Activated B cell treated with CpG ODN at 0.5 μM for 24 hours (primary cell): ENCODE results near the gene DOC2A. TPM values are rescaled to one million over a fixed set of nuclear protein-coding genes. Genes with fewer than 3 reads are reported as not detected.
"Not testable (repeated sequence)": the region's sequence is repeated elsewhere in the genome, so short reads cannot be mapped to it uniquely, and the experiment has no call there.

ENCODE experiments used
- ATAC-seq: fragments of 200-7000 bp; cut with Tn5 transposase; one replicate; pipeline ENCODE4 v1.10.0; 2021; ENCODE audit warnings: low read depth, mild to moderate bottlenecking, moderate library complexity
- CTCF ChIA-PET: fragments of 350-600 bp; sonication (Branson Sonifier 250); formaldehyde crosslinking; loops from one replicate; lab custom pipeline; 2021; ENCODE audit warnings: antibody characterized with exemption; lab: Charles Lee
- POLR2A ChIA-PET: fragments of 350-600 bp; sonication (Branson Sonifier 250); formaldehyde crosslinking; loops from one replicate; lab custom pipeline; 2021; ENCODE audit warnings: antibody characterized with exemption; lab: Charles Lee
- DNase-seq: peaks from one replicate; pipeline ENCODE4 v3.0.0; 2022
- H3K27ac Mint-ChIP-seq: one replicate; pipeline ENCODE4 v1.8.0; 2020; ENCODE audit warnings: mixed read lengths
- H3K27me3 Mint-ChIP-seq: one replicate; pipeline ENCODE4 v1.8.0; 2021; ENCODE audit warnings: mixed read lengths
- H3K36me3 Mint-ChIP-seq: one replicate; pipeline ENCODE4 v1.8.0; 2021; ENCODE audit warnings: low read depth, mixed read lengths
- H3K4me1 Mint-ChIP-seq: one replicate; pipeline ENCODE4 v1.8.0; 2021; ENCODE audit warnings: mixed read lengths
- H3K4me3 Mint-ChIP-seq: one replicate; pipeline ENCODE4 v1.8.0; 2020; ENCODE audit warnings: mild to moderate bottlenecking, mixed read lengths
- H3K9me3 Mint-ChIP-seq: one replicate; pipeline ENCODE4 v1.8.0; 2020; ENCODE audit warnings: mixed read lengths
- intact Hi-C: fragments of 100-400 bp; cut with micrococcal nuclease; formaldehyde crosslinking; loops from one replicate; pipeline ENCODE4 v1.15.1; 2024
- total RNA-seq: library from RNA; stranded (reverse); gene quantifications from 2 replicates; pipeline ENCODE4 v1.2.3, GENCODE V29; 2022
- TF ChIP-seq, protein P1 (sequence below): fragments of 200-600 bp; IDR thresholded peaks from one replicate; pipeline ENCODE4 v1.8.0; 2022; ENCODE audit warnings: antibody characterized with exemption, mild to moderate bottlenecking

DOC2A gene
- total RNA-seq, 1 donor from 2014 or later: not detected

DNA sequence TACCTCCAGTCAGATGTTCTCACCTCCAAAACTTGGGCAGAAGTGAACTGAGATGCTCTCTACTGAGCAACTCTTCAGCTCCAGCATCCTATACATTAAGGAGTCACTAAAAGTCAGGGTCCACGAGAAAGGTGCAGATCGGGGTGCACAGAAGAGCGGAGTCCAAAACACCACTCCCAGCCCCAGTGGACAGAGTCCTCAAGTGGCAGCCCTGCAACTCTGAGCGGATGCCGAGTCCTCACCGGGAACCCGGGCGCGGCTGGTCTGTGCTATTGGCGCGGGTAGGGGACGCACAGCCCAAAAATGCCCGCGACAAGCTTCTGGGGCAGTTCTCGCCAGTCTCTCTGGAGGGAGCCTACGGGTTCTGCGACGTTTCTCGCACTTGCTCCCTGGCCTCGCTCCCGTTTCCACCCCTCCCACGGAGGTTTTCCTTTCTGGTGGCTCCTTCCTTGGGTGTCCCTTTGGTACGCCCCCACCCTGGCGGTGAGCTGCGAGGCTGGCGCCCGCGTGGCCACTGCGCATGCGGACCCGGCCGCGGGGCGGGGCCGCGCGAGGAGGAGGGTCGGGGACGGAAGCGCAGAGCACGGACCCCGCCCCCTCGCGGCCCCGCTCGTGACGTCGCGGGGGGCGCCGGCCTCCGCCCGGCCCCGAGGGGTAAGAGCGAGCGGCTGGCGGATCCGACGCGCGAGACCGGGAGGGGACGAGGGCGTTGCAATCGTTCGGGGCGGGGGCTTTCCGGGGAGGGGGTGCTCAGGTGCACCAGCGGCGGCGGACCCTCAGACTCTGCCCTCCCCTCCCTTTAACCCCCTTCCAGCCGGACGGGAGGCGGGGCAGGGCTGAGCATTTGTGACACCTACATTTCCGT lies 49.1 kb downstream of the DOC2A start, which contains the start of gene TMEM219:
Gene TMEM219, plus strand, starts transcription at position 601 of the 865 bp plus-strand sequence. CDS start 1,065 bp downstream, outside the sequence.
- intact Hi-C loops: loop anchor here (1.0 to 5.0 kb wide), 6 partner anchors 12 to 214 kb away; partner anchors contain the start of genes ASPHD1, C16orf54, CDIPT and INO80E
- peaks cover 17% of the 10 kb centered on the region for H3K4me1 Mint-ChIP-seq
- DNase-seq: peak; percentile 98
- no peaks in the 10 kb centered on the region for H3K9me3 Mint-ChIP-seq
- ATAC-seq: peak; percentile 90
- H3K27ac Mint-ChIP-seq: peak within 1 kb of the TSS; percentile 90
- peak within 1 kb of the TSS; percentile 88 for H3K4me3 Mint-ChIP-seq
- ChIA-PET CTCF (interaction anchor here (0.8 to 1.1 kb wide), 3 partner anchors 12 to 36 kb away, joined by 3 to 6 read pairs (median 5); partner anchors contain the start of genes KCTD13 and TAOK2), POLR2A (interaction anchor here (0.5 to 4.8 kb wide), 14 partner anchors 12 to 1218 kb away, joined by 3 to 67 read pairs (median 4); partner anchors contain the start of genes FUS, HIRIP3, KCTD13 and MVP)
- peaks cover 1% of the 10 kb centered on the region for H3K36me3 Mint-ChIP-seq
- TF ChIP-seq, protein P1, sequence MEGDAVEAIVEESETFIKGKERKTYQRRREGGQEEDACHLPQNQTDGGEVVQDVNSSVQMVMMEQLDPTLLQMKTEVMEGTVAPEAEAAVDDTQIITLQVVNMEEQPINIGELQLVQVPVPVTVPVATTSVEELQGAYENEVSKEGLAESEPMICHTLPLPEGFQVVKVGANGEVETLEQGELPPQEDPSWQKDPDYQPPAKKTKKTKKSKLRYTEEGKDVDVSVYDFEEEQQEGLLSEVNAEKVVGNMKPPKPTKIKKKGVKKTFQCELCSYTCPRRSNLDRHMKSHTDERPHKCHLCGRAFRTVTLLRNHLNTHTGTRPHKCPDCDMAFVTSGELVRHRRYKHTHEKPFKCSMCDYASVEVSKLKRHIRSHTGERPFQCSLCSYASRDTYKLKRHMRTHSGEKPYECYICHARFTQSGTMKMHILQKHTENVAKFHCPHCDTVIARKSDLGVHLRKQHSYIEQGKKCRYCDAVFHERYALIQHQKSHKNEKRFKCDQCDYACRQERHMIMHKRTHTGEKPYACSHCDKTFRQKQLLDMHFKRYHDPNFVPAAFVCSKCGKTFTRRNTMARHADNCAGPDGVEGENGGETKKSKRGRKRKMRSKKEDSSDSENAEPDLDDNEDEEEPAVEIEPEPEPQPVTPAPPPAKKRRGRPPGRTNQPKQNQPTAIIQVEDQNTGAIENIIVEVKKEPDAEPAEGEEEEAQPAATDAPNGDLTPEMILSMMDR: no peak
- no peaks in the 10 kb centered on the region for H3K27me3 Mint-ChIP-seq

DNA sequence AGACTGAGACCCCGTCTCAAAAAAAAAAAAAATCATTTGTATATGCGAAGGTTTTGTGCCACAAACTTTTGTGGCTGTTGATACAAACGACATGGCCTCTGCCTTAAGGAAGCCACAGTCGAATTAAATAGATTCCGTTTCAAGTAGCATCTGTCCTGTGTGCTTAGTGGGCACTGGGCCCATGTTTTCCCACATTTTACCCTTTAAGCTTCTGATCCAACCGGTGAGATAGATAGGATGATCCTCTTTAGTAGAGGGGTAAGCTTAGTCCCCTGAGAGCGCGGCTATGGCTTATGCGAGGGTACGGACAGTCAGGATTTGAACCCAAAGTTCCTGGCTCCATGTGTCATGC lies 49.7 kb downstream of the DOC2A start:
- intact Hi-C loops: loop anchor here (1.0 to 5.0 kb wide), 2 partner anchors 61 to 214 kb away; partner anchors contain the start of genes ASPHD1 and C16orf54
- peak overlapping the region; percentile 90 for H3K27ac Mint-ChIP-seq
- ATAC-seq: no peak
- peaks cover 17% of the 10 kb centered on the region for H3K4me1 Mint-ChIP-seq
- no peaks in the 10 kb centered on the region for H3K9me3 Mint-ChIP-seq
- CTCF ChIA-PET: interaction anchor here (1.1 kb wide), 1 partner anchor 12 kb away, joined by 6 read pairs; the partner anchor contains the start of gene TAOK2
- H3K36me3 Mint-ChIP-seq: peaks cover 1% of the 10 kb centered on the region
- POLR2A ChIA-PET: interaction anchor here (0.5 to 4.8 kb wide), 12 partner anchors 12 to 698 kb away, joined by 3 to 67 read pairs (median 4); partner anchors contain the start of genes HIRIP3, KCTD13, MVP and TAOK2
- H3K4me3 Mint-ChIP-seq: peak overlapping the region; percentile 88
- TF ChIP-seq, protein P1: no peak
- DNase-seq: no peak
- no peaks in the 10 kb centered on the region for H3K27me3 Mint-ChIP-seq

DNA sequence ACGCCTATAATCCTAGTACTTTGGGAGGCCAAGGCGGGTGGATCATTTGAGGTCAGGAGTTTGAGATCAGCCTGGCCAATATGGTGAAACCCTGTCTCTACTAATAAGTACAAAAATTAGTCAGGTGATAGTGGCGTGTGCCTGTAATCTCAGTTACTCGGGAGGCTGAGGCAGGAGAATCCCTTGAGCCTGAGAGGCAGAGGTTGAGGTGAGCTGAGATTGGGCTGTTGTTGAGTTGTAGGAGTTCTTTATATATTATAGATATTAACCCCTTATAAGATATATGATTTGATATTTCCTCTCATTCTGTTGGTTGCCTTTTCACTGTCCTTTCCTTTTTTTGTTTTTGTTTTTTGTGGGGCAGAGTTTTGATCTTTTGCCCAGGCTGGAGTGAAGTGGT lies 51.0 kb downstream of the DOC2A start:
- DNase-seq, CTCF ChIA-PET, H3K4me3 Mint-ChIP-seq, H3K9me3 Mint-ChIP-seq, ATAC-seq, H3K27ac Mint-ChIP-seq, H3K36me3 Mint-ChIP-seq, H3K27me3 Mint-ChIP-seq: not testable (repeated sequence)
- POLR2A ChIA-PET: interaction anchor here (4.8 kb wide), 1 partner anchor 13 kb away, joined by 67 read pairs; the partner anchor contains the start of gene TAOK2
- H3K4me1 Mint-ChIP-seq: peaks cover 17% of the 10 kb centered on the region
- intact Hi-C loops: loop anchor here (5.0 kb wide), 1 partner anchor 213 kb away; the partner anchor contains the start of gene C16orf54

DNA sequence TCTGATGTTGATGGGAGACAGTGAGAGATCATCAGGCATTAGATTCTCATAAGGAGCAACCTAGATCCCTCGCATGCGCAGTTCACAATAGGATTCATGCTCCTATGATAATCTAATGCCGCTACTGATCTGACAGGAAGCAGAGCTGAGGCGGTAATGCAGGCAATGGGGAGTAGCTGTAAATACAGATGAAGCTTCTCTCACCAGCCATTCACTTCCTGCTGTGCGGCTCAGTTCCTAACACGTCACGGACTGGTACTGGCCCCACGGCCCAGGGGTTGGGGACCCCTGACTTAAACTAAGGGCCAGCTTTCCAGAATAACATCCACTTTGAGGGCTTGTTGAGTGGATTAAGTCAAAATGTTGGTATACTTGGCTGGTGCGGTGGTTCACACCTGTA lies 51.5 kb downstream of the DOC2A start:
- ChIA-PET CTCF (no interaction called here), POLR2A (no interaction called here)
- Mint-ChIP-seq H3K27me3 (no peaks in the 10 kb centered on the region), H3K4me3 (no peak overlapping the region), H3K4me1 (peaks cover 17% of the 10 kb centered on the region), H3K27ac (no peak overlapping the region), H3K36me3 (no peaks in the 10 kb centered on the region), H3K9me3 (no peaks in the 10 kb centered on the region)
- TF ChIP-seq, protein P1: no peak
- ATAC-seq: no peak
- intact Hi-C loops: no loop called here
- DNase-seq: no peak

DNA sequence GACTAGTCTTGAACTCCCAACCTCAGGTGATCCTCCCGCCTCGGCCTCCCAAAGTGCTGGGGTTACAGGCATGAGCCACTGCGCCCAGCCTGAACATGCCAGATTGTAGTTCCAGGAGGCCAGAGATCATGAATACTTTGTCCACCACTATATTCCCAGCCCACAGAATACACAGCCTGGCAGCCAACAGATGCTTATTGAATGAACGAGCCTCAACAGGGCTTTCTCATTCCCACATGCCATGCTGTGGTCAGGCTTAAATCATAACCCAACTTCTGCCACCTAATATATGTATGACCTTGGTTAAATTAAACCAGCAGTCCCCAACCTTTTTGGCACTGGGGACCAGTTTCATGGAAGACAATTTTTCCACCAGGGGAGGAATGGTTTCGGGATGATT lies 52.1 kb downstream of the DOC2A start:
- intact Hi-C loops: no loop called here
- TF ChIP-seq, protein P1: no peak

More for the DNA sequence above, 52.1 kb downstream of the DOC2A start:
- no peaks in the 10 kb centered on the region for H3K27me3 Mint-ChIP-seq
- DNase-seq (no peak), ATAC-seq (no peak)
- H3K27ac Mint-ChIP-seq: no peak overlapping the region
- H3K4me1 Mint-ChIP-seq: peaks cover 17% of the 10 kb centered on the region
- CTCF ChIA-PET: no interaction called here
- no peaks in the 10 kb centered on the region for H3K36me3 Mint-ChIP-seq
- H3K4me3 Mint-ChIP-seq: no peak overlapping the region
- POLR2A ChIA-PET: no interaction called here
- no peaks in the 10 kb centered on the region for H3K9me3 Mint-ChIP-seq

Other genes with a start within 250 kb of the DOC2A start
- gene ZG16, start 232.8 kb downstream of the DOC2A start, total RNA-seq: not detected in 2 replicates
- gene KIF22, start 220.3 kb downstream of the DOC2A start, total RNA-seq: 33.1 and 40.1 TPM in 2 replicates
- gene MAZ, start 204.5 kb downstream of the DOC2A start, total RNA-seq: 172 and 187 TPM in 2 replicates
- gene PRRT2, start 198.8 kb downstream of the DOC2A start, total RNA-seq: 0.11 and 0.54 TPM in 2 replicates
- gene PAGR1, start 194.9 kb downstream of the DOC2A start, total RNA-seq: 18.6 and 20.3 TPM in 2 replicates
- 177 and 179 TPM in 2 replicates for gene MVP, start 190.6 kb downstream of the DOC2A start, total RNA-seq
- 28.7 and 29.8 TPM in 2 replicates for gene CDIPT, start 147.8 kb downstream of the DOC2A start, total RNA-seq
- gene SEZ6L2, start 111.5 kb downstream of the DOC2A start, total RNA-seq: not detected in 2 replicates
- gene ASPHD1, start 110.5 kb downstream of the DOC2A start, total RNA-seq: 0.12 TPM in 1 of 2 replicates, not detected in the other
- gene KCTD13, start 84.8 kb downstream of the DOC2A start, total RNA-seq: 37.5 and 44.4 TPM in 2 replicates
- 50.3 and 50.8 TPM in 2 replicates for gene TMEM219, start 48.9 kb downstream of the DOC2A start, total RNA-seq
- gene TAOK2, start 37.2 kb downstream of the DOC2A start, total RNA-seq: 30.5 and 36.1 TPM in 2 replicates
- gene HIRIP3, start 15.4 kb downstream of the DOC2A start, total RNA-seq: 10.5 and 14.2 TPM in 2 replicates
- gene INO80E, start 14.8 kb downstream of the DOC2A start, total RNA-seq: 83.5 and 93.6 TPM in 2 replicates
- gene C16orf92, start 12.2 kb upstream of the DOC2A start, total RNA-seq: not detected in 2 replicates
- gene TLCD3B, start 20.2 kb upstream of the DOC2A start, total RNA-seq: not detected in 2 replicates
- 611 and 613 TPM in 2 replicates for gene ALDOA, start 54.7 kb upstream of the DOC2A start, total RNA-seq
- 124 and 131 TPM in 2 replicates for gene PPP4C, start 65.0 kb upstream of the DOC2A start, total RNA-seq
- 2.3 TPM in 2 replicates for gene TBX6, start 80.9 kb upstream of the DOC2A start, total RNA-seq
- gene YPEL3, start 85.2 kb upstream of the DOC2A start, total RNA-seq: 75.8 and 77.8 TPM in 2 replicates
- 4.9 and 6.1 TPM in 2 replicates for gene GDPD3, start 102.5 kb upstream of the DOC2A start, total RNA-seq
- gene MAPK3, start 112.2 kb upstream of the DOC2A start, total RNA-seq: 37.2 and 45.6 TPM in 2 replicates
- 1,030 and 1,060 TPM in 2 replicates for gene CORO1A, start 172.6 kb upstream of the DOC2A start, total RNA-seq
- 145 and 174 TPM in 2 replicates for gene BOLA2B, start 182.6 kb upstream of the DOC2A start, total RNA-seq
- gene SLX1A, start 182.8 kb upstream of the DOC2A start, total RNA-seq: 54.2 and 77.0 TPM in 2 replicates
- gene SULT1A3, start 188.2 kb upstream of the DOC2A start, total RNA-seq: 15.7 and 23.3 TPM in 2 replicates
- gene NPIPB13, start 237.5 kb upstream of the DOC2A start, total RNA-seq: 42.9 and 48.1 TPM in 2 replicates